GM12878 (cell line): ENCODE measurements around the gene HLA-DQA2. TPM values are rescaled to one million over a fixed set of nuclear protein-coding genes. Genes with fewer than 3 reads are reported as not detected.
A peak's percentile ranks its signal among the peaks of the same experiment; 100 is the strongest.

Experiments used
- ATAC-seq: fragments of 200-7000 bp; cut with Tn5 transposase; 3 replicates; pipeline ENCODE4 v1.9.1; 2020; ENCODE audit warnings: mild to moderate bottlenecking, moderate library complexity
- BruUV-seq: library from RNA; stranded (reverse); fragments of 400-500 nt; replicated peaks from 2 replicates; lab custom pipeline; 2021; lab: Mats Ljungman, UMichigan
- CTCF ChIA-PET: fragments of 300-600 bp; sonication (Branson Sonifier 250); formaldehyde crosslinking; extraction: SDS; loops from one replicate; lab custom pipeline; 2021; ENCODE audit warnings: inconsistent platforms; lab: Yijun Ruan, JAX
- POLR2A ChIA-PET: fragments of 350-600 bp; formaldehyde crosslinking; extraction: SDS; loops from one replicate; lab custom pipeline; 2021; ENCODE audit warnings: inconsistent platforms; lab: Charles Lee
- RAD21 ChIA-PET: fragments of 300-600 bp; sonication (Branson Sonifier 250); formaldehyde crosslinking; loops from one replicate; lab custom pipeline; 2023; ENCODE audit warnings: antibody characterized with exemption; ENCODE audit not compliant: unreplicated experiment; lab: Charles Lee
- SMC1A ChIA-PET: fragments of 300-600 bp; sonication (Branson Sonifier 250); formaldehyde crosslinking; loops from one replicate; lab custom pipeline; 2023; ENCODE audit not compliant: unreplicated experiment, uncharacterized antibody; lab: Charles Lee
- DNase-seq: peaks from one replicate; pipeline ENCODE4 v3.0.0-alpha.2; 2011; ENCODE audit warnings: low read depth, low spot score
- FAIRE-seq: peaks from 3 replicates; lab custom pipeline; 2011; peaks lifted over from hg19 to GRCh38; lab: Jason Lieb, UNC
- H2AFZ ChIP-seq: 2 replicates; pipeline ENCODE4 v1.6.0; 2011; ENCODE audit warnings: low read depth, low read length, control low read depth; ENCODE audit not compliant: control insufficient read depth
- H3K27ac ChIP-seq: 2 replicates; pipeline ENCODE4 v1.5.1; 2011; ENCODE audit warnings: control low read depth; ENCODE audit not compliant: control insufficient read depth, insufficient read depth
- H3K27me3 ChIP-seq, 2 experiments: replicated peaks in 1 of 2; 2 replicates each; pipeline versions ENCODE4 v1.6.0 to v1.6.1; 2011; ENCODE audit warnings: low read length in 1 of 2; ENCODE audit not compliant: control insufficient read depth in 2 of 2, insufficient read depth in 2 of 2
- H3K36me3 ChIP-seq, 2 experiments: 2 replicates each; pipeline ENCODE4 v1.5.1; 2011; ENCODE audit warnings: low read length in 1 of 2; ENCODE audit not compliant: control insufficient read depth in 2 of 2, insufficient read depth in 2 of 2
- H3K4me1 ChIP-seq: 2 replicates; pipeline ENCODE4 v1.6.1; 2011; ENCODE audit warnings: mild to moderate bottlenecking, low read length, moderate library complexity, mixed read lengths; ENCODE audit not compliant: control insufficient read depth, insufficient read depth
- H3K4me2 ChIP-seq: 2 replicates; pipeline ENCODE4 v1.6.0; 2011; ENCODE audit warnings: control low read depth; ENCODE audit not compliant: control insufficient read depth, insufficient read depth
- H3K4me3 ChIP-seq: fragments of 200-600 bp; sonication (generic); 2 replicates; pipeline ENCODE4 v1.5.1; 2016
- H3K79me2 ChIP-seq: 2 replicates; pipeline ENCODE4 v1.6.0; 2011; ENCODE audit warnings: low read length; ENCODE audit not compliant: control insufficient read depth, insufficient read depth
- H3K9ac ChIP-seq: 2 replicates; pipeline ENCODE4 v1.8.0; 2011; ENCODE audit warnings: low read length, control low read depth, mixed read lengths; ENCODE audit not compliant: control insufficient read depth, insufficient read depth
- H3K9me3 ChIP-seq: replicated peaks from 3 replicates; pipeline ENCODE4 v1.5.1; 2011; ENCODE audit warnings: mild to moderate bottlenecking, low read length; ENCODE audit not compliant: control insufficient read depth, insufficient read depth
- H4K20me1 ChIP-seq: 2 replicates; pipeline ENCODE4 v1.6.0; 2011; ENCODE audit not compliant: control insufficient read depth, insufficient read depth
- CTCF ChIP-seq, 3 experiments: IDR thresholded peaks in 2 of 3; conservative IDR thresholded peaks in 1 of 3; 2 replicates each; pipeline ENCODE4 v1.5.1; 2011; ENCODE audit warnings: low read depth in 3 of 3, low read length in 3 of 3, mild to moderate bottlenecking in 3 of 3, control low read depth in 2 of 3, moderate library complexity in 2 of 3, inconsistent platforms in 1 of 3, mixed read lengths in 1 of 3; ENCODE audit not compliant: control insufficient read depth in 2 of 3, insufficient read depth in 1 of 3; ENCODE audit errors: extremely low read depth in 1 of 3
- RAD21 ChIP-seq: IDR thresholded peaks from 2 replicates; pipeline ENCODE4 v1.6.1; 2011; ENCODE audit warnings: mild to moderate bottlenecking, low read depth, low read length, moderate library complexity; ENCODE audit not compliant: insufficient read depth
- ZNF687 ChIP-seq: fragments of 450-650 bp; IDR thresholded peaks from 2 replicates; pipeline ENCODE4 v1.6.1; 2017; ENCODE audit warnings: mild to moderate bottlenecking, moderate library complexity
- WGBS: methylation state at CpG from one replicate; pipeline ENCODE4 v1.1.6; 2016; ENCODE audit warnings: low lambda C conversion rate; ENCODE audit not compliant: insufficient replicate concordance, insufficient coverage; ENCODE audit errors: missing lambda C conversion rate; 5-methylcytosine and 5-hydroxymethylcytosine counted together
- in situ Hi-C: fragments of 300-500 bp; cut with MboI; formaldehyde crosslinking; loops from 9 replicates; pipeline ENCODE4 v1.14.3; 2018; ENCODE audit warnings: mixed read lengths
- intact Hi-C: fragments of 100-400 bp; cut with micrococcal nuclease; formaldehyde crosslinking; loops from one replicate; pipeline ENCODE4 v1.14.2; 2022; ENCODE audit not compliant: unreplicated experiment
- polyA plus RNA-seq, 11 experiments: library from polyadenylated mRNA; depleted of rRNA in 4 of 11; unstranded in 6 of 11; stranded (reverse) in 5 of 11; fragments of >200 nt; fragmentation: Nextera tagmentation in 4 of 11; fragmentation: Illumina TruSeq in 1 of 11; extraction: Ambion mirVana in 4 of 11; extraction: Trizol in 1 of 11; gene quantifications; 1 replicate in 1 of 11; 2 replicates in 10 of 11; pipeline versions ENCODE4 v1.2.1 to v1.2.3, GENCODE V29; 2011 to 2016; ENCODE audit warnings: inconsistent platforms in 2 of 11, missing spikeins in 2 of 11, low read depth in 1 of 11
- total RNA-seq, 4 experiments: library from RNA; depleted of rRNA in 3 of 4; stranded (reverse); fragments of >200 nt in 3 of 4; fragmentation: Illumina TruSeq in 1 of 4; extraction: Trizol in 1 of 4; gene quantifications; 2 replicates each; pipeline versions ENCODE4 v1.2.1 to v1.2.3, GENCODE V29; 2013 to 2021

The HLA-DQA2 gene
- total and polyA plus RNA-seq, 10 of the 15 experiments (the other 5 are each of a cell fraction or from before 2014, with no cell fraction given) = 9.1 to 26.4 (median 16.3) TPM

- no peak for DNase-seq
- ChIA-PET CTCF (interaction anchor here (1.0 to 3.9 kb wide), 5 partner anchors 16 to 302 kb away, joined by 3 to 21 read pairs (median 3); no protein-coding TSS in a partner anchor), RAD21 (interaction anchor here (0.9 to 1.2 kb wide), 2 partner anchors 15 to 69 kb away, joined by 3 to 4 read pairs; no protein-coding TSS in a partner anchor), SMC1A (interaction anchor here (0.6 to 1.3 kb wide), 3 partner anchors 16 to 302 kb away, joined by 3 read pairs; no protein-coding TSS in a partner anchor)
- FAIRE-seq = no peak
- ATAC-seq = no peak
- Histone ChIP-seq H3K9ac (no peak overlapping the region), H4K20me1 (no peaks in the 10 kb centered on the region), H3K36me3 (no peaks in the 10 kb centered on the region), H3K27ac (no peak overlapping the region), H3K4me2 (no peak overlapping the region), H3K79me2 (no peaks in the 10 kb centered on the region), H3K4me1 (no peaks in the 10 kb centered on the region), H3K4me3 (no peak overlapping the region)
- in situ Hi-C loops = no loop called here
- intact Hi-C loops = no loop called here
- TF ChIP-seq ZNF687 = no peak
- TF ChIP-seq RAD21 = 0 out of 2 replicates have a peak, but pooled peaks have one; percentile 5
- TF ChIP-seq CTCF (IDR thresholded peaks at IDR 0.05 in 2 of 3, conservative IDR thresholded peaks at IDR 0.05 in 1 of 3; ENCODE audit: control insufficient read depth in 2 of 3, extremely low read depth in 1 of 3, insufficient read depth in 1 of 3, low read depth in 3 of 3, low read length in 3 of 3) = peak in 2 of 3 experiments; percentile 10 to 14; a peak in 2 of 6 replicates
- TF ChIP-seq, all 136 proteins: peak for 2
- H2AFZ ChIP-seq = no peak overlapping the region
- WGBS = 41% methylated on average over 3 of the region's 3 CpGs
- H3K27me3 ChIP-seq = no peaks in the 10 kb centered on the region
- BruUV-seq = no TSS peak
- POLR2A ChIA-PET = no interaction called here
- H3K9me3 ChIP-seq = peaks cover 2% of the 10 kb centered on the region; the same call in 2 of the 3 replicates
These were observed 24.8 kb upstream of the HLA-DQA2 start for GRCh38 chr6:32716396-32716795.
